H9 (cell line): ENCODE results near the gene ZNHIT6. TPM values are rescaled to one million over a fixed set of nuclear protein-coding genes. Genes with fewer than 3 reads are reported as not detected.

Experiments
- DNase-seq: peaks from one replicate; pipeline ENCODE4 v3.0.0-alpha.2; 2017
- H2AFZ ChIP-seq: one replicate; pipeline ENCODE4 v1.6.1; 2013; ENCODE audit warnings: mild to moderate bottlenecking, low read length, control low read depth, moderate library complexity
- H2AK5ac ChIP-seq: 2 replicates; pipeline ENCODE4 v1.6.1; 2013; ENCODE audit warnings: low read length, control low read depth, mixed read lengths; ENCODE audit not compliant: insufficient read length
- H2BK120ac ChIP-seq: one replicate; pipeline ENCODE4 v1.6.1; 2013; ENCODE audit warnings: low read depth, mild to moderate bottlenecking, low read length, control low read depth, inconsistent platforms; ENCODE audit not compliant: poor library complexity, severe bottlenecking
- H2BK12ac ChIP-seq: 2 replicates; pipeline ENCODE4 v1.6.1; 2013; ENCODE audit warnings: low read length, control low read depth, mixed read lengths, low read depth; ENCODE audit not compliant: insufficient read length
- H2BK15ac ChIP-seq: 2 replicates; pipeline ENCODE4 v1.6.1; 2013; ENCODE audit warnings: low read depth, low read length, control low read depth
- H2BK20ac ChIP-seq: one replicate; pipeline ENCODE4 v1.6.1; 2013; ENCODE audit warnings: low read depth, mild to moderate bottlenecking, low read length, control low read depth, inconsistent platforms; ENCODE audit not compliant: poor library complexity, severe bottlenecking
- H2BK5ac ChIP-seq: 2 replicates; pipeline ENCODE4 v1.6.1; 2013; ENCODE audit warnings: low read length, control low read depth, mixed read lengths; ENCODE audit not compliant: insufficient read length
- H3K14ac ChIP-seq: 2 replicates; pipeline ENCODE4 v1.6.1; 2013; ENCODE audit warnings: low read length, control low read depth; ENCODE audit not compliant: insufficient read depth
- H3K18ac ChIP-seq: 2 replicates; pipeline ENCODE4 v1.6.1; 2013; ENCODE audit warnings: low read depth, mild to moderate bottlenecking, mixed read lengths, low read length, control low read depth; ENCODE audit not compliant: insufficient read length
- H3K23ac ChIP-seq: 2 replicates; pipeline ENCODE4 v1.6.1; 2013; ENCODE audit warnings: low read length, control low read depth, mixed read lengths, low read depth; ENCODE audit not compliant: insufficient read length
- H3K23me2 ChIP-seq: 2 replicates; pipeline ENCODE4 v1.6.1; 2013; ENCODE audit warnings: low read depth, mild to moderate bottlenecking, mixed read lengths, low read length, control low read depth; ENCODE audit not compliant: insufficient read length, poor library complexity, severe bottlenecking
- H3K27ac ChIP-seq: 2 replicates; pipeline ENCODE4 v1.5.1; 2013; ENCODE audit warnings: low read length, control low read depth, mixed read lengths, low read depth; ENCODE audit not compliant: insufficient read length
- H3K27me3 ChIP-seq: 2 replicates; pipeline ENCODE4 v1.6.1; 2013; ENCODE audit warnings: low read length, control low read depth, inconsistent platforms; ENCODE audit not compliant: insufficient read depth
- H3K4ac ChIP-seq: 2 replicates; pipeline ENCODE4 v1.6.1; 2013; ENCODE audit warnings: low read depth, mild to moderate bottlenecking, control low read depth, inconsistent platforms, low read length, moderate library complexity
- H3K4me1 ChIP-seq: 2 replicates; pipeline ENCODE4 v1.6.1; 2013; ENCODE audit warnings: low read length, control low read depth, inconsistent platforms; ENCODE audit not compliant: insufficient read depth
- H3K4me2 ChIP-seq: 2 replicates; pipeline ENCODE4 v1.6.1; 2013; ENCODE audit warnings: low read length, control low read depth, mixed read lengths; ENCODE audit not compliant: insufficient read length, insufficient read depth
- H3K56ac ChIP-seq: 2 replicates; pipeline ENCODE4 v1.6.1; 2013; ENCODE audit warnings: low read depth, mild to moderate bottlenecking, mixed read lengths, low read length, control low read depth; ENCODE audit not compliant: insufficient read length
- H3K79me1 ChIP-seq: 2 replicates; pipeline ENCODE4 v1.6.1; 2013; ENCODE audit warnings: low read depth, mild to moderate bottlenecking, moderate library complexity, low read length, control low read depth, inconsistent platforms; ENCODE audit not compliant: insufficient read depth, poor library complexity, severe bottlenecking
- H3K79me2 ChIP-seq: 2 replicates; pipeline ENCODE4 v1.6.1; 2013; ENCODE audit warnings: low read length, control low read depth, inconsistent platforms; ENCODE audit not compliant: insufficient read depth
- H3K9ac ChIP-seq: 2 replicates; pipeline ENCODE4 v1.6.1; 2013; ENCODE audit warnings: low read length, control low read depth, mixed read lengths; ENCODE audit not compliant: insufficient read length; ENCODE audit errors: extremely low read depth
- H3K9me3 ChIP-seq: one replicate; pipeline ENCODE4 v1.6.1; 2013; ENCODE audit warnings: low read depth, low read length, inconsistent platforms; ENCODE audit not compliant: control insufficient read depth
- H3T11ph ChIP-seq: one replicate; pipeline ENCODE4 v1.6.1; 2013; ENCODE audit warnings: mild to moderate bottlenecking, low read length, control low read depth, inconsistent platforms
- H4K20me1 ChIP-seq: one replicate; pipeline ENCODE4 v1.6.1; 2013; ENCODE audit not compliant: control insufficient read depth, insufficient read length, insufficient read depth
- H4K5ac ChIP-seq: 2 replicates; pipeline ENCODE4 v1.6.1; 2013; ENCODE audit warnings: low read depth, mild to moderate bottlenecking, mixed read lengths, low read length, control low read depth; ENCODE audit not compliant: insufficient read length
- H4K8ac ChIP-seq: replicated peaks from 2 replicates; pipeline ENCODE4 v1.6.1; 2013; ENCODE audit warnings: low read length, control low read depth, mixed read lengths, low read depth; ENCODE audit not compliant: insufficient read length
- H4K91ac ChIP-seq: 2 replicates; pipeline ENCODE4 v1.6.1; 2013; ENCODE audit warnings: low read depth, mild to moderate bottlenecking, moderate library complexity, mixed read lengths, low read length, control low read depth; ENCODE audit not compliant: insufficient read length
- H3K27ac Mint-ChIP-seq, 3 experiments: 2 replicates in 2 of 3; 3 replicates in 1 of 3; pipeline ENCODE4 v1.8.0; 2020 to 2021; ENCODE audit warnings: mixed read lengths in 3 of 3, mild to moderate bottlenecking in 1 of 3, moderate library complexity in 1 of 3
- H3K27me3 Mint-ChIP-seq: 2 replicates; pipeline ENCODE4 v1.8.0; 2021; ENCODE audit warnings: low read depth, mild to moderate bottlenecking, moderate library complexity, mixed read lengths
- H3K36me3 Mint-ChIP-seq, 3 experiments: 2 replicates in 2 of 3; 3 replicates in 1 of 3; pipeline ENCODE4 v1.8.0; 2020 to 2021; ENCODE audit warnings: low read depth in 3 of 3, mixed read lengths in 3 of 3; ENCODE audit not compliant: insufficient read depth in 1 of 3
- H3K4me1 Mint-ChIP-seq, 2 experiments: 2 replicates each; pipeline ENCODE4 v1.8.0; 2020; ENCODE audit warnings: mixed read lengths in 2 of 2
- H3K4me3 Mint-ChIP-seq, 2 experiments: 2 replicates in 1 of 2; 3 replicates in 1 of 2; pipeline ENCODE4 v1.8.0; 2020 to 2021; ENCODE audit warnings: mild to moderate bottlenecking in 2 of 2, mixed read lengths in 2 of 2, moderate library complexity in 1 of 2
- H3K9me3 Mint-ChIP-seq, 2 experiments: 2 replicates in 1 of 2; 3 replicates in 1 of 2; pipeline ENCODE4 v1.8.0; 2020; ENCODE audit warnings: mild to moderate bottlenecking in 2 of 2, mixed read lengths in 2 of 2, moderate library complexity in 1 of 2
- CTCF ChIP-seq: fragments of 200-600 bp; sonication (generic); conservative IDR thresholded peaks from 3 replicates; pipeline ENCODE4 v1.8.0; 2021; ENCODE audit warnings: antibody characterized with exemption, mild to moderate bottlenecking
- WGBS: extraction: QIAGEN DNeasy Blood & Tissue Kit; methylation state at CpG from one replicate; pipeline ENCODE4 v1.1.7; 2013; ENCODE audit warnings: missing lambda C conversion rate, low lambda C conversion rate, mixed read lengths; ENCODE audit not compliant: insufficient read length; ENCODE audit errors: extremely low coverage; 5-methylcytosine and 5-hydroxymethylcytosine counted together
- total RNA-seq: library from RNA; stranded (reverse); gene quantifications from 2 replicates; pipeline ENCODE4 v1.2.1, GENCODE V29; 2021

Gene ZNHIT6
- total RNA-seq, 1 experiment from 2014 or later = 21.5 TPM

- Histone ChIP-seq H3K79me2 (no peaks in the 10 kb centered on the region), H3K18ac (no peak overlapping the region), H3K23ac (no peak overlapping the region), H2BK20ac (no peak overlapping the region), H3K4me2 (no peak overlapping the region), H3K27me3 (no peaks in the 10 kb centered on the region), H2BK12ac (no peak overlapping the region), H3K9ac (no peak overlapping the region), H3K27ac (no peak overlapping the region), H3K79me1 (no peaks in the 10 kb centered on the region), H2BK120ac (no peak overlapping the region), H4K91ac (no peak overlapping the region), H3K56ac (no peak overlapping the region), H2BK15ac (no peak overlapping the region), H2AFZ (no peak overlapping the region), H2BK5ac (peak overlapping the region; percentile 16), H3K23me2 (no peaks in the 10 kb centered on the region), H4K20me1 (no peaks in the 10 kb centered on the region), H3K4ac (no peak overlapping the region), H3T11ph (no peak overlapping the region), H2AK5ac (no peak overlapping the region), H3K9me3 (no peaks in the 10 kb centered on the region), H4K8ac (no peak overlapping the region), H3K4me1 (no peaks in the 10 kb centered on the region), H4K5ac (no peak overlapping the region), H3K14ac (no peak overlapping the region)
- no peak for DNase-seq
- H3K27ac Mint-ChIP-seq = no peak overlapping the region
- no peak for TF ChIP-seq CTCF
- no CpG with 5 or more reads among the region's 2 CpGs for WGBS
- H3K9me3 Mint-ChIP-seq = no peaks in the 10 kb centered on the region
- H3K27me3 Mint-ChIP-seq = no peaks in the 10 kb centered on the region
- H3K4me1 Mint-ChIP-seq = no peaks in the 10 kb centered on the region; a peak in 1 of 4 replicates
- H3K4me3 Mint-ChIP-seq = no peak overlapping the region
- peaks cover 7 to 26% (median 9%) of the 10 kb centered on the region in 3 experiments for H3K36me3 Mint-ChIP-seq
Measured at GRCh38 chr1:85681087-85681486, 27.1 kb downstream of the ZNHIT6 start.
